GM12801 (cell line): Measurements from ENCODE around the gene HNRNPA1L2.

Experiments
- TF ChIP-seq, protein P1 (sequence below): IDR thresholded peaks from one replicate; pipeline ENCODE4 v1.5.1; 2011; ENCODE audit warnings: control low read depth; ENCODE audit not compliant: insufficient read length; ENCODE audit errors: extremely low read depth

The HNRNPA1L2 gene

DNA sequence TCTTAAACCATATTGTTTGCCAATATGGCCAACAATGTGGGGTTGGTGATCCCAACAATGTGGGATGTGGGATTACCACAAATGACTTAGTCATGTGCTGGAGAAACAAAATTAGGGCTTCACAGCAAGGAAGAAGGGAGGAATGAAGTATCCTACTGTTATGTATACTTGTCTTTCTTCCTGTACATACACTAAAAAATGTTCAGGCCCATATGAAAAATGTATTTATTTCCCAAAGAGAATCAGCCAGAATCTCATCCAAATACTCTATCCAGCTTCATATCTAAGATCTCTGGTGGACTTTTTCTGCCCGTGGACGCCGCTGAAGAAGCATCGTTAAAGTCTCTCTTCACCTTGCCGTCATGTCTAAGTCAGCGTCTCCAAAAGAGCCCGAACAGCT, at the start of gene HNRNPA1L2:
TSS of gene HNRNPA1L2 (plus strand) at position 301 of the 400 bp plus-strand sequence. CDS start at position 363, 62 bp downstream.
- TF ChIP-seq, protein P1, sequence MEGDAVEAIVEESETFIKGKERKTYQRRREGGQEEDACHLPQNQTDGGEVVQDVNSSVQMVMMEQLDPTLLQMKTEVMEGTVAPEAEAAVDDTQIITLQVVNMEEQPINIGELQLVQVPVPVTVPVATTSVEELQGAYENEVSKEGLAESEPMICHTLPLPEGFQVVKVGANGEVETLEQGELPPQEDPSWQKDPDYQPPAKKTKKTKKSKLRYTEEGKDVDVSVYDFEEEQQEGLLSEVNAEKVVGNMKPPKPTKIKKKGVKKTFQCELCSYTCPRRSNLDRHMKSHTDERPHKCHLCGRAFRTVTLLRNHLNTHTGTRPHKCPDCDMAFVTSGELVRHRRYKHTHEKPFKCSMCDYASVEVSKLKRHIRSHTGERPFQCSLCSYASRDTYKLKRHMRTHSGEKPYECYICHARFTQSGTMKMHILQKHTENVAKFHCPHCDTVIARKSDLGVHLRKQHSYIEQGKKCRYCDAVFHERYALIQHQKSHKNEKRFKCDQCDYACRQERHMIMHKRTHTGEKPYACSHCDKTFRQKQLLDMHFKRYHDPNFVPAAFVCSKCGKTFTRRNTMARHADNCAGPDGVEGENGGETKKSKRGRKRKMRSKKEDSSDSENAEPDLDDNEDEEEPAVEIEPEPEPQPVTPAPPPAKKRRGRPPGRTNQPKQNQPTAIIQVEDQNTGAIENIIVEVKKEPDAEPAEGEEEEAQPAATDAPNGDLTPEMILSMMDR = no peak

DNA sequence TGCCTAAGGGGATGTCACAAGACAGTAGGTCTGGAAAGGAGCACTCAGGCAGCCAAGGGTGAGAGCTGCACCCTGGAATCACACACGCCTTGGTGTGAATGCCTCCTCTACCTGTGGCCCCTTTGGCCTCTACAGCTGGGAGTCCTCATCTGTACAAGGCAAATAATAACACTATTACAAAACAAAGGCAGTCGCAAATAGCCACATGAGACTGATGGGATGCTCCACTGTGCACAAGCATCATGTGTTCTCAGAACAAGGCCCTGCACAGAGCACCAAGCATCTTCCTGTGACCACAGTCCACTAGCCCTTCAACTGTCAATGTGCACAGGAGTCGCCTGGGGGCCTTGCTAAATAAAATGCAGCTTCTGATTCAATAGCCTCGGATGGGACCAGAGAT, 44.6 kb upstream of the HNRNPA1L2 start:
- TF ChIP-seq, protein P1 = no peak

DNA sequence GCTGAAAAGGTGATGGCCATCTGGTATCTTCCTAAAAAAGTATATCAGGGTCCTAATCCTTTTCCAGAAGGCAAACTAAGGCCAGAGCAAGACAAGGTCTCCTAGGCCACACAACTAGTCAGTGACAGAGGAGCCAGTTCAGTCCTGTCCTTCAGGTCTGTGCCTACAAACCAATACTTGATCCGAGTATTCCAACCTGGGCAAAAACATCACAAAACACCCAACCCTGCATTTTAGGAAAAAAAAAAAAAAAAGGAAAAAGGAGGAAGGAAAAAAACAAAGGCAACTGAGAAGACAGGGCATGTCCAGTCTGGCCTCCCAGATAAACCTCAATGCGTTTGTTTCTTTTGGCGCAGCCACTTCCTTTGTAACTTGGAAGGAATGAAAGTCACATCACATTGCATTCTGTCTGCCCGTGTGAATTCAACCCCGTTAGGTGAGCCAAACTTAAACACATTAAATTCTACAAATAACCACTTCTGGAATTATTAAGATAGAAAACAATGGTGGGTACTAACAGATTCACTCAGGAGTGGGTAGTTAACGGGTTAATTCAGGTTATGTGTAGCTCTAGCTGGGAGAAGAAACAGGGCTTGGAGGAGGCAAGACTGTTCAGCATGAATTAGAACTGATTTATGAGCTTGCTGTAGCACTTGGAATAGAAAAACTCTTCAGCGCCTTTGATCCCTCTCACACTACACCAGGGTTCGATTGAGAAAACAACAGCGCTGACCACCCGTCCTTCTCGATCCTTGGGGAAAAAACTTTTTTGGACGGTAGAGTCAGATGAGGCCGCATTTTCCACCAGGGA, 43.0 kb upstream of the HNRNPA1L2 start:
- TF ChIP-seq, protein P1 = no peak

DNA sequence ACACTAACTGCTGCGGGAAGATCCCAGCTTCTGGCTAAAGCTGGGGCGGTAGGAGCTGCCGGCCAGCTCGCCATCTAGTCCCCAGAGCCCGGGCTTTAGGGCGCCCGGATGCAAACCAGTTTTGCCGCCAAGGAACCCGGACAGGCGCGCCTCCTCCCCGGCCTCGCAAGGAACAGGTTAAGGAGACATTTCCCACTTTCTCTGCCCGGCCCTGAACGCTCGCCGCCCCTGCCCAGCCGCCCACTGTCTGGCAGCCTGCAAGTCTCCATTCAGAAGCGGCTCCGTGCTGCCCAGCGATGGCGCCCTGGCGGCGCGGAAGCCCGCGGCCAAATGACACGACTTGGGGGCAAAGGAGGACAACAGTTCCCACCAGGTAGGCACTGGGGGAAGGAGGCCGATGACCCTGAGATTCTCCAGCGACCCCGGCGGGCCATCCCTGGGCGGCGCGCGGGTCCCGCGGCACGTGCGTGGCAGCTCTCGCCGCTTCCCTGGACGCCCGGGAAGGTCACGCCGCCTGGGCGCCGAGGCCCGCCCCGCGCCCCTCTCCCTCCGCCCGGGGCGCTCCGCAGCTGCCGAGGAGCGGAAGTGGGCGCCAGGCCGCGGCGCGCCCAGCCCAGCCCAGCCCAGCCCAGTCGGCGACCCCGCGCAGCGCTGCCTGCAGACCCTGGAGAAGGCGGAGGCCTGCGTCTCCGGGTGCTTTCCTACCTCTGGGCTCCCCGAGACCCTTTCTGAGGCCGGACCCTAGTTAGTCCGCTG, 42.2 kb upstream of the HNRNPA1L2 start:
- TF ChIP-seq, protein P1 = no peak

DNA sequence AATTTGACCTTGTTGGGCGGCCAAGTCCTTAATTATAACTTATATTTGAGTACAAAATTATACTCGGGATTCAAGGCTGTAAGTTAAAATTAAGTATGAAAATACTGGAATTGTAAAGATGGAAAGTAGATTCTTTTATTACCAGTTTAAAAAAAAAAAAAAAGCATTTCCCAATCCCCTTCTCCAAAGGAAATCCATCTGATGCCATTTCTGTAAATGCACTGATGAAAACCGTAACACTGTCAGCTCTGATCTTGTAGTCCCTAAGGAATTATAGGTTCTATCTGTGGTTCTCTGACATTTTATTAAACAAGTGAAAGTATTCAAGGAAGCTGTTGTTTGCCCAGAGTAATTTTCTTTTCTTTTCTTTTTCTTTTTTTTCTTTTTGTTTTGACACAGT, 41.6 kb upstream of the HNRNPA1L2 start:
- TF ChIP-seq, protein P1 = no peak

DNA sequence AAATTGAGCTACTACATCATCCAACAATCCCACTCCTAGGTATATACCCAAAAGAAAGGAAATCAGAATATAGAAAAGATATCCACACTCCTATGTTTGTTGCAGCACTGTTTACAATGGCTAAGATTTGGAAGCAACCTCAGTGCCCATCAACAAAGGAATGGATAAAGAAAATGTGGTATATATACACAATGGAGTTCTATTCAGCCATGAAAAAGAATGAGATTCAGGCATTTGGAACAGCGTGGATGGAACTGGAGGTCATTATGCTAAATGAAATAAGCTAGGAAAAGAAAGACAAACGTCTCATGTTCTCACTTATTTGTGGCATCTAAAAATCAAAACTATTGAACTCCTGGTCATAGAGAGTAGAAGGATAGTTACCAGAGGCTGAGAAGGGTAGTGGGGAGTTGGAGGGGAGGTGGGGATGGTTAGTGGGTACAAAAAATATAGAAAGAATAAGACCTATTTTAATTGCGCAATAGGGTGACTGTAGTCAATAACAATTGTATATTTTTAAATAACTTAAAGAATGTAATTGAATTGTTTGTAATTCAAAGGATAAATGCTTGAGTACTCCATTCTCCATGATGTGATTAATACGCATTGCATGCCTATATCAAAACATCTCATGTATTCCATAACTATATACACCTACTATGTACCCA, 27.0 kb upstream of the HNRNPA1L2 start:
- TF ChIP-seq, protein P1 = no peak

DNA sequence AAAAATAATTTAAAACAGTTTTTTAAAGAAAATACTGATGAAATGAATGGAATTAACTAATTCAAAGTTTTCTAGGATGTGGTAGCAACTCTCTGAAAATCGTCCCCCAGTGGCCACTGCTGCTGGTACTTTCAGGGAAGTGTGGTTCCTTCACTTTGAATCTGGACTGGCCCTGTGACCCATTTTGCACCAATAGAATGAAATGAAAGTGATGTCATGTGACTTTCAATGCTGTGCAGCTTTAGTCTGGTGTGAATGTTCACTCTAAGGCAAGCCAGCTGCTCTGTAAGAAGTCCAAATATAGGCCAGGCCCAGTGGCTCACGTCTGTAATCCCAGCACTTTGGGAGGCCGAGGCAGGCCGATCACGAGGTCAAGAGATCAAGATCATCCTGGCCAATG, 26.4 kb upstream of the HNRNPA1L2 start:
- TF ChIP-seq, protein P1 = no peak
